Retina (tissue), 1 donor: ENCODE results near the gene C1orf174.
"Not testable (repeated sequence)": the region's sequence is repeated elsewhere in the genome, so short reads cannot be mapped to it uniquely, and the experiment has no call there.

Experiments
- DNase-seq: peaks from one replicate; pipeline ENCODE4 v3.0.0-alpha.2; 2016

C1orf174 gene

DNA sequence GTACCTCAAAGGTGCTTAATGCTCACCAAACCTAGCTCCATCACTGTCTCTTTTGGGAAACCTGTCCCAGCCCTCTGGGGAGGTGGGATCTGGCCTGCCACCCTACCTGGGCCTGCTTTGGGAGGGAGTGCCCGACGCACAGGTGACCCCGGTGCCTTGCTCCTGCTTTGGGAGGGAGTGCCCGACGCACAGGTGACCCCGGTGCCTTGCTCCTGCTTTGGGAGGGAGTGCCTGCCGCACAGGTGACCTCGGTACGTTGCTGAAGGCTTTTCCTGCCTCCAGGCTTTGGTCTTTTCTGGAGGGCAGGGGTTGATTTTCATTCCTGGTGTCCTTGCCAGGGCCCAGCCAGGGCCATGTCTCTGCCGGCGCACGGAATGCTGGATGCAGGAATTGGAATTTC, 25.2 kb upstream of the C1orf174 start:
- DNase-seq, result no peak

DNA sequence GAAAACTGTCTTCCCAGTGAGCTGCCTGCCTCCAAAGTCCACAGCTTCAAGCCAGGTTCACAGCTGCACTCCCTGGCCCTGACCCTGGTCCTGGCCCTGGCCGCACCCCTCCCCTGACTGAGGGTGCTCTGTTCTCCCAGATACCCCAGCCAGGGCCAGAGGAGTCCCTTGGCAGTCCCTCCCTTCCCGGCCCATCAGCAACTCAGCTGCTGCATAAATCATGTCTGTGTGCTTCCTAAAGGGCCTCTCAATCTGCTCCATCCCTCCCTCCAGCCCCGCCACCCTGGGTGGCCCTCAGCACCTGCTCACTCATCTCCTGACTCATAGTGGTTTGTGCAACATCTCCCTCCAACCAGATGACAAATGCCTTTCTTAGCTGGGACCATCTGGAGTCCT, 24.8 kb upstream of the C1orf174 start:
- DNase-seq, result no peak

- DNase-seq, result no peak
Measured at GRCh38 chr1:3924186-3924824, 24.2 kb upstream of the C1orf174 start.

- no peak for DNase-seq
Measured at GRCh38 chr1:3923378-3924185, 23.5 kb upstream of the C1orf174 start.

DNA sequence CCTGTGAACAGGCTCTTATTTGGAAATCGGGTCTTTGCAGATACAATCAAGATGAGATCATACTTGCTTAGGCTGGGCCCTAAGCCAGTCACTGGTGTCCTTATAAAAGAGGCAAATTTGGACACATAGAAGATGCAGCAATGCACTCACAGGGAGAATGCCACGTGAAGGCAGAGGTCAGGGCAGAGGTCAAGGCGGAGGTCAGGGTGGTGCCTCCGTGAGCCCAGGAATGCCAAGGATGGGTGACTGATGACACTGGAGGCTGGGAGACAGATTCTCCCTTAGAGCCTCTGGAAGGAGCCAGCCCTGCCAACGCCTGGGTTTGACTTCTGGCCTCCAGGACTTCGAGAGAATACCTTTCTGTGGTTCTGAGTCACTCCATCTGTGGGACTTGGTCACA, 22.8 kb upstream of the C1orf174 start:
- DNase-seq, result no peak

DNA sequence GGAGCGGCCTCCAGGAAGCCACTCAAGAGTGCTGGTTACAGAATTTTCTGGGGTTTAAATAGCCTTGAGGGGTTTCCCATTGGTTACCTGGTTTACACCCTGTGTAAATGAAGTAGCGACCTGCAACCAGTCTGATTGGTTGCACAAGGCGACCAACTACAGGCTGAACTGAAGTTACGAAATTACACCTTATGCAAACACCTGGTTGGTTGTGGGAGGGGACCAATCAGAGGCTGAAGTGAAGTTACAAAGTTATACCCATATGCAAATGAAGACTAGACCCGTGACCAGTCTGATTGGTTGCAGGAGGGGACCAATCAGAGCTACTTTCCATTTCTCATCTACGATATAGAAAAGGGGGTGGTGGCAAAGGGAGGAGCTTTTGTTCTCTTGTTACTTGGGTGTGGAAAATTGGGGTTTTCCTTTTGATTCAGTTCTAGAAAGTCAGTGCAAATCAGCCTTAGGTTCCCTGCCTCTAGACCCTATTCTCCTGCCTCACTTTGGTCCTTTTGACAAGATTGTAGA, 22.2 kb upstream of the C1orf174 start:
- no peak for DNase-seq

DNA sequence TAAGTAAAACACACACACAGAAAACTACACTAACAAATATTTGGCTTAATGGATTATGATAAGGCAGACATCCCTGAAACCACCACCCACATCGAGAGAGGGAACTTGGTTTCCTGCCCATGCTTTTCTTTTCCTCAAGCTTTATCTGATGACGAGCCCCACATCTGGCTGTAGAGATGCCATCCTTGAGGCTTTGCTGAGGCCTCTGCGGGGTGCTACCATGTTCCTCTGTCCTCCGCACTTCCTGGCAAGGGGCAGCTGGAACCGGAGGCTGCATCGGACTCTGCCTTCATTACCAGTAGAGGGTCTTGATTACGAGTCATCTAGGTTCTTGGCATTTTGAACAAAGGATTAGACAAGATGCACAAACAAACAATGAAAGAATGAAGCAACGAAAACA, 21.7 kb upstream of the C1orf174 start:
- DNase-seq, result no peak

GRCh38 chr1:3919706-3920105, 19.6 kb upstream of the C1orf174 start:
- no peak for DNase-seq

DNA sequence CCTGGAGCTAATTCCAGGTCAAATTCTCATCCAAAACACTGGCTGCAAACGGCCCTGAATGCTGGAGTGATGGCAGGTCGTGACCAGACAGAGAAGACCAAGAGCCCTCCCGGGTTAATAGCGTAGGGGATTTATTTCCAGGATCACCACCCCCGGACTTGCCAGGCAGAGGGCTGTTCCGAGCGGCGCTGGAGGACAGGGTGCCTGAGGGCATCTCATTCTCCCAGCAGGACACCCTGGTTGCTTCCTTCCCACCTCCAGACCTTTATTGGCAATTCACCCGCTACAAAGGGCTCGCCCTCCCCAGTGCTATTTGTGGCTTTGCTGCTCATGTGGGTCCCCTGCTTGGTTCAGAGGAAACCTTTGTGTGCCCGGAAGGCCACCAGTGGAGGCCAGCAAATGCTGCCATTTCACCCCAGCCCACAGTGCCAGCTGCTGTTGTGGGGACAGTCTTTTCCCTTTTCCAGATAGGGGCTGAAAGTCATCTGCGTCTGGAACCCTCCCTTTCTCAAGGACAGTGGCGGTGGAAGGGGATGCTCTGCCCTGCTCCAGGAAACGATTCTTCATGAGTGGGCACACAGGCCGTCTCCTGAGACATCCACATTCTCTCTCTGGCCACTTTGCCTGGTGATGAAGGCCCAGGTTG, 19.0 kb upstream of the C1orf174 start:
- no peak for DNase-seq

DNA sequence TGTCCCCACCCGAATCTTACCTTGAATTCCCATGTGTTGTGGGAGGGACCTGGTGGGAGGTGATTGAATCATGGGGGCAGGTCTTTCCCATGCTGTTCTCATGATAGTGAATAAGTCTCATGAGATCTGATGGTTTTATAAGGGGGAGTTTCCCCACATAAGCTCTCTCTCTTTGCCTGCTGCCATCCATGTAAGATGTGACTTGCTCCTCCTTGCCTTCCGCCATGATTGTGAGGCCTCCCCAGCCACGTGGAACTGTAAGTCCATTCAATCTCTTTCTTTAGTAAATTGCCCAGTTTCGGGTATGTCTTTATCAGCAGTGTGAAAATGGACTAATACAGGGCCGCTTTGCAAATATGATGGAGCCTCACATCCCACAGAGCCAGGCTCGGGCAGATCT, 18.3 kb upstream of the C1orf174 start:
- not testable (repeated sequence) for DNase-seq

GRCh38 chr1:3917761-3918160, 17.7 kb upstream of the C1orf174 start:
- DNase-seq, result no peak

DNA sequence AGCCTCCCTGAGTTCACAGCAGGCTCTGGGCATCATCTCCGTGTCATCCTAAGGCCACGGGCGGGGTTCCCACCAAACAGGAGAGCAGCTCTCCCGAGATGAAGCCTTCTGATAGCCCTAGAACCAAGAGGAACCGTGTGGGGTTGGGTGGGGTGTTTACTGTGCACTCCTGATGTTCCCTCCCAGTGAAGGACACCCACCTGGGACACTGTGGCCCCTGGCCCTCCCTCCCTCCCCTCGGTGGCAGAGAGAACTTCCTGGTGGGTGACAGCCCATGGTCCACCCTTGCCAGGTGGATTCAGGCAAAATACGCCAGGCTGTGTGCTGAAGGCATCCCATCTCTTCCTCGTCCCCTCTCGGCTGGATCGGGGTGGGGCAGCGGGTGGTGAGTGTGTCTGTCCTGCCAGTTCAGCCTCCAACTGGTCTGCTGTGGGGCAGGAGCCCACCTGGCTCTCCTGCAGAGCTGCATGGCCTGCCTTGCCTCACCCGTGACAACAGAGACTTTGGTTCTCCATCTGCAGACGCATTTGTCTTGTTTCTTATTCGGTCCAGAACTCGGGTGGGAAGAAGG, 15.6 kb upstream of the C1orf174 start:
- DNase-seq, result no peak

GRCh38 chr1:3914911-3915310, 14.8 kb upstream of the C1orf174 start:
- DNase-seq, result no peak

GRCh38 chr1:3914331-3914851, 14.3 kb upstream of the C1orf174 start:
- no peak for DNase-seq

- DNase-seq, result no peak
Measured at GRCh38 chr1:3912809-3913685, 13.0 kb upstream of the C1orf174 start.

- DNase-seq, result no peak
Measured at GRCh38 chr1:3911981-3912808, 12.1 kb upstream of the C1orf174 start.

DNA sequence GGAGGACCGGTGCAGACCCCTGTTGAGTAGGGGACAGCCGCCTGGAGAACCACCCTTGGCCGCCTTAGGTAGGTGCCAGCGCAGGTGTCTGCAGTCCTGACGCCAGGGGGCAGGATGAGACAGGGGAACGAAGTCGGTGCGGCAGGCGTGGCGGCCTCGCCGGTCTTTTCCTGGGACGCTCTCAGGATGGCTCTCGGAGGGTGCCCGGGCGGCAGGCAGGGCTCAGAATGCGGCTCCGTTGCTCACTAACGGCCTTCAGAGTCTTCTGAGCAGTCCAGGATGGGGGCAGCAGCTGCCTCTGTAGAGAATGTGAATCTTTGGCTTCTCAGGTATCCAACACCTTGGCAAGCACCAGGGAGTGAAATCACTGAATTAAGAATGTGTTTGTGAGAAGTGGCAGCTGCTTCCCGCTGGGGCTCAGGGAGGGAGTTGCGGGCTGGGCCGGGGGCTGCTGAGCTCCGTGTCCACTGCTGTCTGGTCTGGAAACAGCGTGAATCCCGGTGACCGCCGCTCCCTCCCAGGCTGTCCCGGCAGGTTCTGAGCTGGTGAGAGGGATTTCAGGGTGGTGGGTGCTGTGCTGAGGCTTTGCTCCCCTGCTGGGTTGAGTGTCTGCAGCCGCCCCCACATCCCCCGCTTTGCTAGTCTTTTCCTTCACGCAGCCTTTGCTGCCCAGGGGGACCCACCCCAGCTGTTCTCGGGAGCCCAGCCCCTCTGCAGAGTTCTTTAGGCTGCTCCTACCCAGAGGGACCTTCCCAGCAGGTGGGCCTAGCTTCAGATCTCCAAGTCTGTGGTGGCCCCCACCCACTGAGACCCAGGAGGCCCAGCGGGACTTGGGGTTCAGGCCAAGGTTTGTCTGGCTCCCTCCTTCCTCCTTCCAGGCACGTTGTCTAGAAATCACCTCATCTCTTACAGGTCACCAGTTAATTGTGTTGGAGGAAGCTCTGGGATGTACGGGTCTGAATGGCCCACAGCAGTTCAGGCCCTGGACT, 11.1 kb upstream of the C1orf174 start:
- DNase-seq, result peak; percentile 90

DNA sequence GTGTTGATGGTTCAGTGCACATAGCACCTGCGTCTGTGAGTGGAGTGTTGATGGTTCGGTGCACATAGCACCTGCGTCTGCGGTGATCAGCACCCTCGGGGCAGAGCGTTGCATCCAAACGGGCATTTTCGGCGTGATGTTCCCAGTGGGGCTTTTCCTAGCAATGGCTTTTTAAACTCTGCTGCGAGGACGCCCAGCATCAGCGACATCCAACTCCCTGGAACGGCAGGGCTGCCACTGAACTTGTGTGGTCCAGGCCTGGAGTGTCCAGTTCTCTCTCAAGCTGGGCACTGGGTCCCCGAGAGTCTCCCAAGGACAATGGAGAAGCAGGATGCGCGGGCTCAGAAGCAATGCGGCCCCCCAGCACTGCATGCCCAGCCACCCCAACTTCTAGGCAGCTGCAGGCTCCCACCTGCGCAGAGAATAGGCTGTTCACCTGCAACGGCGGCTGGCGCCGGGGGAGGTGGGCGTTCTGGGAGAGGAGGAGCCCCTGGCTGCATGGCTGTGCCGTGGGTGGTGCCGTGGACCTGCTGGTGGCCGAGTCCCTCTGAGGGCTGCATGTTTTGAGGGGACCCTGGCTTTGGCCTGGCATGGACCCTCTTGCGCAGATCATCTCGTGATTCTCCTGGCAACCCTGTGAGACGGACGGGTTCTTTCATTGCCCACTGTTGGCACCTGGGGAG, 10.1 kb upstream of the C1orf174 start:
- DNase-seq, result peak; percentile 58

DNA sequence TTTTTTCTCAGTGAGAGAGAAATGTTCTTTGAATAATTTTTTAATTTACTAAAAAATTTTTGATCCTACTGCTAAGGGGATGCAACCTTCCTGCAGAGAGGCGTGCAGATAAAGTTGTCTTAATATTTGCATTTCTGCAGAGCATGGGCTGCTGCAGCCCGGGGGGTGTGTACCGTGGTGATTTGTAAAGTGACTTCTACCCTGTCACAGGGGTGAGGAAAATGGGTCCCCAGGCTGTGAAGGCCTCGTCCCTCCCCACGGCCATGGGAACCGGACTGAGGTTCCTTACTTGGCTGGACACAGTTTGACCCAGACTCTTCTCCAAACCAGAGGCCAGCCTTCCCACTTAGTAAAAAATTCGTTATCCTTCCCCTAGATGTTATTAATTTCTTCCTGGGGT, 9.5 kb upstream of the C1orf174 start:
- DNase-seq, result no peak
